ENCODE results near the gene PARL.

GRCh38 chr3:183895774-183896173, 11.1 kb upstream of the PARL start:
- no peak for TF ChIP-seq POLR2AphosphoS5 (IDR thresholded peaks at IDR 0.05; ENCODE audit: borderline replicate concordance, low read depth, low read length)
- no peak for TF ChIP-seq EZH2 (IDR thresholded peaks at IDR 0.05)
- no peak for TF ChIP-seq FOXP2 (optimal IDR thresholded peaks at IDR 0.05; ENCODE audit: control extremely low read depth, extremely low read length, insufficient read depth)
